HG02759 (cell line): ENCODE data around the gene TXLNA.

ENCODE experiments used
- ATAC-seq: cut with Tn5 transposase; IDR thresholded peaks from one replicate; pipeline ENCODE4 v1.9.1; 2021; ENCODE audit warnings: mild to moderate bottlenecking, moderate library complexity; ENCODE audit not compliant: unreplicated experiment

TXLNA gene

DNA sequence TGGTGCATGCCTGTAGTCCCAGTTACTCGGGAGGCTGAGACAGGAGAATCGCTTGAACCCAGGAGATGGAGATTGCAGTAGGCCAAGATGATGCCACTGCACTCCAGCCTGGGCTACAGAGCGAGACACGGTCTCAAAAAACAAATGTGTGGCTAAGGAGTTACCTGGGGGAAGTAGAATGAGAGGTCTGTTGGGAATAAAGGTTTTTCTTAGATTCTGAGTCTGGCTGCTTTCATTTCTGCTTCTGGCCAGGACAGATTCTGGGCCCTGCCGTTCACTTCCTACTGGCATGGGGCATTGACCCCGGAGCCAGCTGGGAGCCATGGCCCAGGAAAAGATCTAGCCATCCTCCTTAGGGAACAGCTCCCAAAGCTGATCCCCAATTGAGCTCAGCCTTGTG, 29.0 kb downstream of the TXLNA start:
- no peak for ATAC-seq

DNA sequence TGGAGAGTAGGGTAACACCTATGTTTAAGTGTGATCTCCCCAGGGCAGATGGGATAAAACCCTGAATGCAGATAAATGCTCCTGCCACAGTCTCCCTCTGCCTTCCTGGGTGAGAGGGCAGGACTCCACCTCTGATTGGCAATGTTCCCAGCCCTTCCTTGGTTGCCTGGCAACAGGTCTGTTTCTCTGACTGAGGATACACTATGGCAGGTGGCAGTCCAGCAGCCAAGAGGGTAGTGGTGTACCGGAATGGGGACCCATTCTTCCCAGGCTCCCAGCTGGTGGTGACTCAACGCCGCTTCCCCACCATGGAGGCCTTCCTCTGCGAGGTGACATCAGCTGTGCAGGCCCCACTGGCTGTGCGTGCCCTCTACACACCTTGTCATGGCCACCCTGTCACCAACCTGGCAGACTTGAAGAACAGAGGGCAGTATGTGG, 29.4 kb downstream of the TXLNA start, which contains the start of gene DCDC2B:
Gene DCDC2B (plus strand): TSS at position 199 of the 438 bp plus-strand sequence. CDS start 5 bp downstream, at position 204.
- no peak for ATAC-seq

DNA sequence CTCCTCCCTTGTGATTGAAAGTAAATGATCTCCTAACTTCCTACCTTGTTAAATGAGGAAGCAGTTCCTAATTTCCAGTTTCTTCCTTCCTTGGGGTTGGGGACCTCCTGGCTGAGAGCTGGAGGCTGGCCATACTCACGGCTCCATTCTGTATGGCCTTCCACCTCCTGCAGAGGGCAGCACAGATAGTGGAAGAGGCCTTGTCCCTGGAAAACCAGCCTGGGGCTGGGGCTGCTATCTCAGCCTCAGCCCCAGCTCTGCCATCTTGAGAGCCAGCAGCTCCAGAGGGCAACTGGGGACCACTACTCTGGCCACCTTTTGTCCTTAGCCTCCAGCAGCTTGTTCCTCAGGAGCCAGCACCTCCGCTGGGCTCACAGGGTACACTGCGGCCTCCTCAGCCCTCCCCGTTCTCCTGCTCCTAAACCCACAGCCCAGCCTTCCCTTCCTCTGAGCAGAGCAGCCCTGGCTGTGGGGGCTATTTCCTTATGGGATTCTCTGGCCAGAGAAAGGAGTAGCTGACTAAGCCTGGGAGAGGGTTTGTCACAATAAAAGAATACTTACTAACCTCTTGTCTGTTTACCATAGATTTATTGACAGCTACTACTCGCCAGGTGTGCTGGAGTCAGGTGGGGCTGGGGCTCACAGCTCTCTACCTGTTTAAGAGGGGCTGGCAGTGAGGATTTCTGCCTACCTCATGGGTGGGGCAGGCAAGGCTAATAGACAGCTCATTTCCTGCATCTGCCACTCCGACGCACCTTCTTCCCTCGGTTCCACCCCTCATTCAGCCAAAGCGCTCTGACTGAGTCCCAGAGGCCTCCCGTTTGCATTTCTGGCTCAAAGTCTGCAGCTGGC, 36.4 kb downstream of the TXLNA start:
- peak; percentile 39 for ATAC-seq

DNA sequence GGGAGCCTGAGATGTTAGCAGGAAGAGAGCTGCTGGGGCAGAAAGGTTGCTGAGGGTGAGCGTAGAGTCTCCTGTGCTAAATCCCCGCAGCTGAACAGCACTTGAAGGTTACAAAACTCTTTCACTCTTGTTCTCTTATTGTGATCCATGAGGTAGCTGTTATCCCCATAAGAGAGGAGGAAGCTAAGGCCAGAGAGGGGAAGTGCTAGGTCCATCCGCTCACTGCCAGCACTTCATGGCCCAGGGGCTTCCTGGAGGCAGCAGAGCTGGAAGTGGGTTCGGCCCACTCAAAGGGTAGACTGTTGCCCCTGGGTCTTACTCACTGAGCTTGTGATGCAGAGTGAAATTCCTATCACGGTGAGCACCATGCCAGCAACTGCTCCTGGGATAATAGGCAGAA, 37.1 kb downstream of the TXLNA start:
- ATAC-seq = no peak

DNA sequence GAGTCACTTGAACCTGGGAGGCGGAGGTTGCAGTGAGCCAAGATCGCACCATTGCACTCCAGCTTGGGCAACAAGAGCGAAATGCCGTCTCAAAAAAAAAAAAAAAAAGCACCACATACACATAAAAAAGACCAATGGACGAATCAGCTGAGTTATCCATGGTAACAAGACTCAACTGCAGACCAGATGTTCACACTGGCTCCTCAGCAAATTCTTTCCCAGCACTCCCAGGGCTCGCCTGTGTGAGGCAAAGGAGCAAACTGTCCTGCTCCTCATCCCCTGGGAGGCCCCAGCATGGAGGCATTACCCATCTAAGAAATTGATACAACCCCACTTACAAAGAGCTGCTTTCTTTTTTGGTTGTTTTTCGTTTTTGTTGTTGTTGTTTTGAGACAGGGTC, 39.5 kb downstream of the TXLNA start:
- no peak for ATAC-seq

DNA sequence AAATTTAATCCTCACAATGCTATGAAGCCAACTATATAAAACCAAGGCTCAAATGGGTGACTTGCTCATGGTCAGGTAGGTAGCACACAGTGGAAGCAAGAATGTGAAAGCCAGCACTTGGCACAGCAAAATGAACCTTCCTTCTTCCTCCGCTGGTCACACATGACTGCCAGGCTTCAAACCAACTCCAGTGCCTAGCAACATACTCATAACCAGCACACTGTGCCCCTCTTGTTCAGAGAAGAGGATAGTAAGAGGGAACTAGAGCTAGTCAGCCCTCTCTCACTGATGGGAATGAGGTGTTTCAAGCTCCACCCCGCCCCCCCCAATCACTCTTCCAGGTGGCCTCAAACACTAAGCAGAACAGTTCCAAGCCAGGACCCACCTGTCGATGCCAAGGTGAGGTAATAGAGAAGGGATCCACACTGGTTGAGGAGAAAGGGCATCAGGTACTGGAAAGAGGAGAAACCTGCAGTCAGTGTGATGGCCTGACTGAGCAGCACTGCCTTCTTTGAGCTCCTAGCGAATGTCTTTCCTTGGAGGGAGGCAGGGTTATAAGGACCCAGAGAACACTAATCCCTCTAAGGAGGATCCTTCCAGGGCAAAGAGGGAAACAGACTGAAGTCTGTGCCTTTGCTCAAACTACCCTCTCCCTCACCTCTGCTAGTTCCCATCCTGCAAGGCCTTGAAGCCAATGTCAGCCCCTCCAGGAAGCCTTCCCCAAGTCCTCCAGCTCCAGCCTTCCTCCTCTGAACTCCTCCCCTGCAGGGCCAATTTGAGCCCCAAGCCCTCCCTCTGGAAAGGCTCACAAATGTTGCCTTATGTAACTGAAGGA, 41.5 kb downstream of the TXLNA start:
- no peak for ATAC-seq

DNA sequence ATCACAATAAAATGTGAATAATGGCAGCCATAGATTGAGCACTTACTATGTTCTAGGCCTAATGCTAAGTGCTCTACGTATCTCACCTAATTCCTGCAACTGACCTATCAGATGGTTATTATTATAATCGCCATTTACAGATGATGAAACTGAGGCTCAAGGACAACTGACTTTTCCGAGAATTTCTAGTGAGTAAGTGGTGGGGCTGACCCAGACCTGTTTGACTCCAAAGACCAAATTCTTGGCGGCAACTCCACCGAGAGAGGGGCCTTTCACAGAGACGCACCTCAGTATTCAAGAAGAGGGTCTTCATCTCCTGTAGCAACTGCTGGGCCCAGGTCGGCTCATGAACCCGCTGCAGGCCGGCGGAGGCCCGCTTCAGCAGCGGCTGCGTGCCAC, 42.1 kb downstream of the TXLNA start:
- no peak for ATAC-seq

DNA sequence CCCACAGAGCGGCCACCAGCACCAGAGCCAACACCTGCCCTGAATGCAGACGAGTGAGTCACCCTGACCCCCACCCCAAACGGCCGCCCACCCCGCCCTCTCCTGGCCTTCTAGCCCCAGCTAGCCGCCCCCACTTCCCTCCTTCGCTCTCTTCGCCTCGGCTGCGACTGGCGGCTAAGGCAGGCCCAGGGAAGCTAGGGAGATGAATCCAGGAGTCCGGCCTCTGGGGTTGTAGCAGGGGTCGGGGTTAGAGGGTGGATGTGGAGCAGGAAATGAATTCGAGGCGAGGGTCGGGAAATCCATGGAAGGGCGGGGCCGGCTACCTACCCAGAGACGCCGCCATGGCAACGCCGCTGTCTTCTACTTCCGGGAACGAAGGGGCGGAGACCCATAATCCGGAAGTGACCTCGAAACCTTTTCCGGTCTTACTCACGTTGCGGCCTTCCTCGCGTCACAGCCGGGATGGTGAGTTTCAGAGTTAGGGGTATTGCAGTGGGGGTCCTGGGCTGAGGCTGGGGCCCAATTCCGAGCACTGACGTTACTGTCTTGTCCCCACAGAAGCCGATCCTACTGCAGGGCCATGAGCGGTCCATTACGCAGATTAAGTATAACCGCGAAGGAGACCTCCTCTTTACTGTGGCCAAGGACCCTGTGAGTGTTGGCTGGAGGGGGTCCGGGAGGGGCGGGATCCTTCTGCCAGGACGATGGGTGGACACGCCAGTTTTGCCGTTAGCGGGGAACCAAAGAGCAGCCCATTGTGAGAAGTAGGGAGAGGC, 42.7 kb downstream of the TXLNA start, which contains the start of the genes EIF3I and TMEM234:
Gene EIF3I (plus strand): TSS at position 428 of the 776 bp plus-strand sequence. CDS start 35 bp downstream, at position 463.
Gene TMEM234 (minus strand): TSS at position 374 of the 776 bp plus-strand sequence. CDS start 31 bp downstream, at position 343.
- peak; percentile 91 for ATAC-seq

DNA sequence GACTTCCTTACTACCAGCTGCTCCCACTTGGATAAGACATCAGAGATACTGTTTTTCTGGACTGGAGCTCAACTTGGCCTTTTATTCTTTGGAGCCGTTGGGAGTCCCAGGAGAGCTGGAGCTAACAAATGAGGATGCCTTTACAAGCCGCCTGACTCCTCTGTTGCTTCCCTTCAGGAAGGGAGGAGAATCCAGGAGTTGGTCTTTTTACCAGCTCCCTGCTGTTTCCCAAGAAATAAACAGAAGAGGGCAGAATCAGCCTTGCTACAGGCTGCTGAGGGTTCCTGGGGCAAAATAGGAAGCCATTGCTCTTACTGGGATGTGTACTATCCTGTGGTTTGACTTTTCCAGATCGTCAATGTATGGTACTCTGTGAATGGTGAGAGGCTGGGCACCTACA, 44.2 kb downstream of the TXLNA start:
- no peak for ATAC-seq

DNA sequence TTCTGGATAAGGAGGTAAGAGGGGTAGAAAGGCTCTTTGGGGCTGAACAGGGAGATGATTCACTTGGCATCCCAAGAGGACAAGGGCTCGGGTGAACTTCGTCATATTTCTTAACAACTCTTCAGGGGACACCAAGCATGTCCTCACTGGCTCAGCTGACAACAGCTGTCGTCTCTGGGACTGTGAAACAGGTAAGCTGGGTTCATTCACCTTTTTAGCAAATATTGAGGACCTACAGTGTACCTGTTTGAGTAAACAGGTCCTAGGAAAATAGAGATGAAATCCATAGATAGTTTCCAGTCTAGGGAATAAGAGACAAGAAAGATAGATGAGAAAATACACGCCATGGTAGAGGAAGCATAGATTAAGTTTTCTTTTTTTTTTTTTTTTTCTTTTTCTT, 44.8 kb downstream of the TXLNA start:
- ATAC-seq = no peak

DNA sequence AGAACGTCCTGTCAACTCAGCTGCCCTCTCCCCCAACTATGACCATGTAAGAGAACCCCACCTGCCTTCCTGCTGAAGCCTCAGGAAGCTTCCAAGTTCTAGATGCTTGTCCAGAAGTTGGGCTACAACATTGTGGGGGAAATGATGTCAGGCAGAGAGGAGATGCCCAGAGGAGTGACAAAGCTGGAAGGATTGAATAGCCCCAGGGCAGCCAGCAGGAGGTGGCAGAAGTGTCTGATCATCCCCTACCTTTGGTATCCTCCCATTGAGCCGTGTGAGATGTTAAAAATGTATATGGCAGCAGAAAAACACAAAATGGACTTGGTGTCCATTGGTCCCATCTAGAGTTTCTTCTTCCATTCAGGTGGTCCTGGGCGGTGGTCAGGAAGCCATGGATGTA, 49.3 kb downstream of the TXLNA start:
- no peak for ATAC-seq

DNA sequence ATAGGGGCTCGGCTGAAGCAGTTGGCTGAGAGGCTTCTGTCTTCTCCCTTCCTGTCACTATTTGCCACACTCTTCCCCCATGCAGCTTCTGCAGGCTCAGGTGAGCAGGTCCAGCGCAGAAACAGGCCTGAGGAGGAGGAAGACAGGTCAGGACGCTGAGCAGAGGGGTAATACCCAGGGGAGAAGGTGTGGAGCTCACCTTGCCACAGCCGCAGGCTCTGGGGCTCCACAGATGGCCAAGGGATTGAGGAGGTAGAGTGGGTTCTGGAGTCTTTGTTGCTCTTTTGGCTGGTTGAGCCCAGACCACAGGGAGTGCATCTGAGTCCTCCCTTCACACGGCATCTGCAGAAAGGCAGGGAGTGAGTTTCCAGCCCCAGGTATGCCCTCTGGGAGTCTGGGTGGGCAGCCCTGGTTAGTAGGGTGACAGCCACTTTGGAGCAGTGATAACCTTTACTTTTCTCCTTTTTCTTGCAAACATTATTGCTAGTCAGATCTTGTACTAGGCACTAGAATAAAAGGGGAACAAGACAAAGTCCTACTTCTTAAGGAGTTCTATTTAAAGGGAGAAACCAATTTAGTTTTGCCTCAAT, 52.5 kb downstream of the TXLNA start:
- ATAC-seq = no peak

DNA sequence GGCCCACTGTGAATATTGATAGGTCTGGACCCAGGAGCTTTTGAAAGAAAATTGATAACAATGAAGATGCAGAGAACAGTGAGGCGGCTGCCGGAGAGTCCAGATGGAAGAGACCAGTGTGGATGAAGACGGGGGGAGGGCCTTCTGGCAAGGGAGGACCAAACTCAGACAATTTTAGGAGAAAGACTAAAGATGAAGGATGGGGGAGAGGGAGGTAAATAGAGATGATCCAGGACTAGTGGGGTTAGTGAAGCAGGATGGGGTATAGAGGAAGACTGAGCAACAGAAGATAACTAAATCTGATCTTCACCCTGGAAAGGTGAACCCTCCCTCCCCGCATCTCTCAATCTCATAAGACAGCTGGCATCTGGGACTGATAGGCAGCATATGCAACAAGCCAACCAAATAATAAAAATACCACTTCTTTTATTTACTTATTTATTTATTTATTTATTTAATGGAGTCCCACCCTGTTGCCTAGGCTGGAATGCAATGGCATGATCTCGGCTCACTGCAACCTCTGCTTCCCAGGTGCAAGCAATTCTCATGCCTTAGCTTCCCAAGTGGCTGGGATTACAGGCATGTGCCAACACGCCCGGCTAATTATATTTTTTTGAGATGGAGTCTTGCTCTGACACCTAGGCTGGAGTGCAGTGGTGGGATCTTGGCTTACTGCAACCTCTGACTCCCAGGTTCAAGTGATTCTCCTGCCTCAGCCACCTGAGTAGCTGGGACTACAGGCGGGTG, 53.3 kb downstream of the TXLNA start:
- no peak for ATAC-seq

DNA sequence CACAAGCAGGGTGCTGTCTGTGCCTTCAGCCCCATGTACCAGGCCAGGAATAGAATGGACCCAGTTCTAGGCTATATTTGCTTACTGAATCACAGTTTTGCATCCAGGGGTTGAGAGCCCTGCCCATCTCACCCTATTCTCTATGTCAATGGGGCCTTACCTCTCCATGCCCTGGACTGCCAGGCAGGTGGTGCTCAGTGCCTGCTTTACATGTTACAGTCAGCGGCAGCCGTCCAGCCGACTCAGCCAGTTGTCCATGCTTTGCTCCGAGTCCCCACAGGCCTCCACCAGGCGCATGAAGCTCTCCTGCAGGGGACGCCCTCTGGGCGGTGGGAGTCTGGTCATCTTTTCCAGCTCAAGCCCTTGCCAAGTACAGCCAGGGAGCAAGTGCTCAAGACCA, 55.3 kb downstream of the TXLNA start:
- ATAC-seq = no peak

DNA sequence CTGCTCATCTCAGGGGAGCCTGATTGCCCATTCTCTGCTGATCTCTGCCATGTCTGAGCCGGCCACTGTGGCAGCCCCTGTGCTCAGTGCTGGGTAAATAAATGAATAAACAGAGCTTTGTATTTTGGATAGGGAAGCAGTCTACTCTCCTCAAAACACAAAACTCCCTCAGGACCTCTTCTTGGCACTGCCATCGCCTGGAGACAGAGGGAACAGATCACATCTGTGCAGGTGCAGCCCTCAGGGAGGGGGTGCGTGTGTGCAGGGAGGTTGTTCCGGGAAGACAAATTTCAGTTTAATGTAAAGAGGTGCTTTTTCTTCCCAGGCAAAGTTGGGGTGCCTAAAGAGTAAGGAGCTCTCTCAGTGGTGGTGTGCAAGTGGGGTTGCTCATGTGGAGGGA, 59.9 kb downstream of the TXLNA start:
- ATAC-seq = no peak

DNA sequence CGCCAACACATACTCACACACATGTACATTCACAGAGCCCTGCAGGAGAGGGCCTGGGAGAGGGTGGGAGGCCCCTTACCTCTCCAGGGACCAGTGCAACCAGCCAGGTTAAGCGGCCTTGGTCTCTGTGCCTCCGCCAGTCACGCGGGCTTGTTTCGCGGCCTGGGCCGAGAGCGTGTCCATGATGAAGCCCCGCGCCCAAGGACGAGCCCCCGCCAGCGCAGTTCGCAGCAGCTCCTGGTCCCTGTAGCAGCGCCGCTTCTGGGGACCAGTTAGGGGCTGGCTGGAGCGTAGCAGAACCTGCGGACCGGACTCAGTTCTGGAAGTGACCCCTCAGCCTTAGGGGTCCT, 60.3 kb downstream of the TXLNA start:
- ATAC-seq = no peak

DNA sequence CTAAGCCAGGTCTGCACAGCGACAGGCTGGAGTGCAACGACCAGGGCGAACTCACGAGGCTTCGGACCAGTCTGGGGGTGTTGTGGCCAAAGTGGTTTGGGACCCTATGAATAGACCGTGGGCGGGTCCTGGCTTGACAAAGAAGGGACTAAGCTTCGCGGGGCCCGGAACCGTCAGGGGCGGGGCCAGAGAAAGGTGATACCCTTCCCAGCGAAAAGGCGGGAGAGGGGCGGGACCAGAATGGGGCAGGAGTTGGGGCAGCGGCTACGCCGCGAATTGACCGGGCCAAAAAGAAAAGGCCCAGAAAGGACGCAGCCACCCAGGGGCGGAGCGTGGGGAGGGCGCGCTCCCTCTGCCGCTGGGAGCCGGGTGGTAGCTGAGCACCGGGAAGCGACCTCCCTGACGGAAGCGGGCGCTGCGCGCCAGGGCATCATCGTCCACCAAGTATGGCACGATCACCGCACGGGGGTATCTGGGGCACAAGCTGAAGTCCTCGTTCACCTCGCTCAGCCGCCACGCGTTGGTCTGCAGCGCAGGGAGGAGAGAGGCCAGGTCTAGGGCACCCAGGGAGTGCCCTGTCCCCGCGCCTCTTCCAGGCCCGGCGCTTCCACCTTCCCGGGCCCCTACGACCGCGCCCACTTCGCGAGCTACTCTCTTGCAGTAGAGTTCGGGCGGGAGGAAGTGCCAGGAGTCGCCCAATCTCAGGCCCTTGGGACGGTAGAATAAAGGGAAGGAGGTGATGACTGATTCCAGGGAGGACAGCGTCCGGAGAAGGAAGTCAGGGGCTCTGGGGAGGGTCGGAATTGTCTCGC, 60.9 kb downstream of the TXLNA start:
- peak; percentile 35 for ATAC-seq

DNA sequence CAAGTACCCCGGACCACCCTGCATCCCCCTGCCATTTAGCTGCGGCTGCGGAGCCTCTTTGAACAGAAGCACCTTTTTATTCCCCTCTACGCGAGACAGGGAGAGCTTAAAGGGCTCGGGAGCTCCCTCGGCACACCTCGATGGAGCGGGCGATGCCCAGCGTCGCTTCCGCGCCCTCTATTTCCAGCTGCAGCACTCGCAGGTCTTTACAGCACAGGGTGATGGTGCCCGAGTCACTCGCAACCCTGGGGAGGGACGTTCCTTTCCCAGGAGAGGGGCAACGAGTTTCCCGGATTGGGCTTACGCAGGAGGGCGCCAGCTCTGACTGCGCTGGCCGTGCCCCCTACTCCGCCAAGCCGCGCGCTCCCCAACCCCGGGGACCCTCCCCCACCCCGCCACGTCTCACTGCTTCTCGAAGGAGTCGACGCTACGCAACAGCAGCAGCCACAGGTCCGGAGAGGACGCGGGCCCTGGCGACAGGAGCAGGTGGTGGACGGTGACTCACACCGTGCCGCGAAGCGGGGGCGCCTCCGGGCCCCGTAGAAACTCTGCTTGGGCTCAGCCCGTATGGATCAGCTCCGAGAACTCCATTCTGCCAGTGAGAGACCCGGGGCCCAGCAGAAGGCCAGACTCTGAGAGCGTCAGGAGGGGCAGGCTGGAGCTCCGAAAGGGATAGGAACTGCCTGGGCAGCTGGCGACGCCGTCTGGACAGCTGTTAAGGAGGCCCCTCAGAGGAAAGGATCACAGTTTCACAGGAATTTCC, 61.7 kb downstream of the TXLNA start:
- ATAC-seq = peak; percentile 50
